Stimulated activated memory B cell treated with anti-CD40 and anti-IgM and Interleukin-4, amounts not matched to agents 10 μg/mL and 1 μg/mL and 100 μg/mL, for 72 hours (primary cell): ENCODE results near the gene FURIN.
"Not testable (repeated sequence)": the region's sequence is repeated elsewhere in the genome, so short reads cannot be mapped to it uniquely, and the experiment has no call there.

Experiments used
- ATAC-seq: fragments of 150-1000 bp; cut with Tn5 transposase; 2 replicates; pipeline ENCODE4 v1.10.0; 2021
- H3K27ac Mint-ChIP-seq: one replicate; pipeline ENCODE4 v1.8.0; 2022; ENCODE audit warnings: mild to moderate bottlenecking, mixed read lengths
- H3K27me3 Mint-ChIP-seq: one replicate; pipeline ENCODE4 v1.8.0; 2022; ENCODE audit warnings: mixed read lengths
- H3K36me3 Mint-ChIP-seq: one replicate; pipeline ENCODE4 v1.8.0; 2022; ENCODE audit warnings: mixed read lengths
- H3K4me1 Mint-ChIP-seq: one replicate; pipeline ENCODE4 v1.8.0; 2022; ENCODE audit warnings: mixed read lengths
- H3K4me3 Mint-ChIP-seq: one replicate; pipeline ENCODE4 v1.8.0; 2022; ENCODE audit warnings: mild to moderate bottlenecking, moderate library complexity, mixed read lengths
- H3K9me3 Mint-ChIP-seq: one replicate; pipeline ENCODE4 v1.8.0; 2022; ENCODE audit warnings: mixed read lengths

Gene FURIN

DNA sequence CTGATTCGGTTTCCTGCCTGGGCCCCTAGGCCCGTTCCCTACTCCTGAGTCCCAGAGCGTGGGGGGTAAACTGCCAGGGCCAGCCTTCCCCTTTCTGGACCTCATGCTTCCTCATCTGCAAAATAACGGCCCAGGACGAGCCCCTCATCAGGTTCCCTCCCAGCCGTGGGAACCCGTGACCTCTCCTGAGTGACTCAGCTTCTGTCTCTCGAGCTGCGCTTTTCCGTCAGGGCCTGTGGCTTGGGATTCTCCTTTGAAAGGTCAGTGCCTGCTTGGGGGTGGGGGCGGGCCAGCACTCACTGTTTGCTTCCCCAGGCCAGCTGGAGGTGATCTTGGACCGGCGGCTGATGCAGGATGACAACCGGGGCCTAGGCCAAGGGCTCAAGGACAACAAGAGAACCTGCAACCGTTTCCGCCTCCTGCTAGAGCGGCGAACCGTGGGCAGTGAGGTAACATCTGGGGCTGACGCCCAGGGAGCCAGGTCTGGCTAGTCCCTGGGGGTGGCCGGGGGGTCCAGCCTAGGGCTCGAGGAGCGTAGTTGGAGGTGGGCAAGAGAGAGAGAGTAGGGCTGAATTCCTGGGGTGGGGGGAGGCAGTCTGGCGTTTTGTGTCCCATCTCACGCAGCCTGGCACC is 47.5 kb downstream of the FURIN start:
- H3K9me3 Mint-ChIP-seq: no peaks in the 10 kb centered on the region
- peaks cover 8% of the 10 kb centered on the region for H3K4me1 Mint-ChIP-seq
- peaks cover 89% of the 10 kb centered on the region for H3K36me3 Mint-ChIP-seq
- no peak overlapping the region for H3K4me3 Mint-ChIP-seq
- no peaks in the 10 kb centered on the region for H3K27me3 Mint-ChIP-seq
- no peak overlapping the region for H3K27ac Mint-ChIP-seq
- no peak for ATAC-seq

DNA sequence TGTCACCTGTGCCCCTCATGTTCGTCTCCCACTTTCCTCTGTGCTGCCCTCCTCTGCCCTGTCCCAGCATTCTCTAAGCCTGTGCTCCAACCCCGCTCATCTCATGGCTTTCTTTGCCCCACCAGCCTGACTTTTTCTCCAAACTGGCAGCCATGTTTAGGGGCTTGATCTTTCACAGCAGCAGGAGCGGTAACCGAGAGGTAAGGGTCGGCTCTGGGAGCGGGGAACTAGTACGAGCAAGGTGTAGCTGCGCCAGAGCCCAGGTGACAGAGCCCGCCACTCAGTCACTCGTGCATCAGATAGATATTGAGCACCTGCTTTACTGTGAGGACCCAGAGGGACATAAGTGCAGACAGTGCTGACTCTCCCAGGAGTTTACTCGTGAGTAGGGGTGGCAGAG is 48.1 kb downstream of the FURIN start:
- Mint-ChIP-seq H3K27ac (no peak overlapping the region), H3K36me3 (peaks cover 90% of the 10 kb centered on the region), H3K4me1 (peaks cover 8% of the 10 kb centered on the region), H3K9me3 (no peaks in the 10 kb centered on the region), H3K4me3 (no peak overlapping the region), H3K27me3 (no peaks in the 10 kb centered on the region)
- ATAC-seq: no peak

DNA sequence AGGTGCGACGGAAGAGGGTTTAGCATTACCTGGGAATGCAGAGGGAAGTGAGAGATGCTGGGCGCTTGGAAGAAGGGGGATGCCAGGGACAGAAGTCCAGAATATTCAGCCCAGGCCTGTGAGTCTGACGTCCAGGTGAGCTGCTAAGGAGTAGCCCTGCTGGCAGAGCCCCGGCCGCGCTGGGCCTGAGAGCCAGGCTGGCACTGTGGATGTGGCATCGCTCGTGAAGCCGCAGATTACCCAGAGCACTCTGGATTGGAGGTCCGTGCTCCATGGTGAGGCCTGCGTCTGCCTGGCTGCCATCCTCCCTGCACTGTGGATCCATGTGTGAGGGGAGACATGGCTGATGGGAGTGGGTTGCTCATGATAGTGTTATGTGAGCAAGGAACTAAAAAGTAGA is 49.2 kb downstream of the FURIN start:
- H3K27me3 Mint-ChIP-seq: no peaks in the 10 kb centered on the region
- no peak for ATAC-seq
- no peaks in the 10 kb centered on the region for H3K9me3 Mint-ChIP-seq
- no peak overlapping the region for H3K4me3 Mint-ChIP-seq
- H3K4me1 Mint-ChIP-seq: peaks cover 8% of the 10 kb centered on the region
- no peak overlapping the region for H3K27ac Mint-ChIP-seq
- peaks cover 89% of the 10 kb centered on the region for H3K36me3 Mint-ChIP-seq

DNA sequence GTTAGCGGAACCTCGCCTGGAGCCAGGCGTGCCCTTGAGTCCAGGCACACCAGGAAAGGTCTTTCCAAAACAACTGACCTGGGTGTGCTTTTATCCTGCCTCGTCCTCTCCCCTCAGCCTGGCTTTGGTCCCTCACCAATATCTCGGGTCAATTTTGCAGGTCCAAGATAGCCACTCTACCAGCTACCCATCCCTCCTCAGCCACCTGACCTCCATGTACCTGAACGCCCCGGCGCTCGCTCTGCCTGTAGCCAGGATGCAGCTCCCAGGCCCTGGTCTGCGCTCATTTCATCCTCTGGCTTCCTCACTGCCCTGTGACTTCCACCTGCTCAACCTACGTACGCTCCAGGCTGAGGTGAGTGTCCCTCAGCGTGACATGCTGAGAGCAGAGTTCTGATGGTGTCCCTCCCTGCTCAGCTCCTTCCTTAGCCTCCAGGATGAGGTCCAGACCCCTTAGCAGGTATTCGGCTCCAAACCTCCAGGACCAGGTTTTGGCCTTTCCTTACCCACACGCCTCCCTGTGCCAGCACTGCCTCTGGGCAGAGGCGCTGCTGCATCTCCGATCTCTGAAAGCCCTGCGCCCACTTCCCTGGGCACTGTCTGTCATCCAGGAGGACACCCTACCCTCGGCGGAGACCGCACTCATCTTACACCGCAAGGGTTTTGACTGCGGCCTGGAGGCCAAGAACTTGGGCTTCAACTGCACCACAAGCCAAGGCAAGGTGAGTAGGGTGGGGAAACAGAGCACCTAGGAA is 49.8 kb downstream of the FURIN start:
- no peaks in the 10 kb centered on the region for H3K27me3 Mint-ChIP-seq
- no peak overlapping the region for H3K4me3 Mint-ChIP-seq
- H3K4me1 Mint-ChIP-seq: peaks cover 8% of the 10 kb centered on the region
- ATAC-seq: no peak
- H3K36me3 Mint-ChIP-seq: peaks cover 82% of the 10 kb centered on the region
- no peaks in the 10 kb centered on the region for H3K9me3 Mint-ChIP-seq
- no peak overlapping the region for H3K27ac Mint-ChIP-seq

- Mint-ChIP-seq H3K4me1 (peaks cover 12% of the 10 kb centered on the region), H3K27ac (no peak overlapping the region), H3K9me3 (no peaks in the 10 kb centered on the region), H3K36me3 (peaks cover 76% of the 10 kb centered on the region), H3K27me3 (no peaks in the 10 kb centered on the region), H3K4me3 (no peak overlapping the region)
- no peak for ATAC-seq
Measured at GRCh38 chr15:90918835-90919234, 50.4 kb downstream of the FURIN start.

- H3K27ac Mint-ChIP-seq: no peak overlapping the region
- no peaks in the 10 kb centered on the region for H3K27me3 Mint-ChIP-seq
- H3K4me3 Mint-ChIP-seq: no peak overlapping the region
- no peak for ATAC-seq
- H3K36me3 Mint-ChIP-seq: peaks cover 49% of the 10 kb centered on the region
- H3K4me1 Mint-ChIP-seq: peaks cover 13% of the 10 kb centered on the region
- H3K9me3 Mint-ChIP-seq: no peaks in the 10 kb centered on the region
Measured at GRCh38 chr15:90921887-90922286, 53.5 kb downstream of the FURIN start.

DNA sequence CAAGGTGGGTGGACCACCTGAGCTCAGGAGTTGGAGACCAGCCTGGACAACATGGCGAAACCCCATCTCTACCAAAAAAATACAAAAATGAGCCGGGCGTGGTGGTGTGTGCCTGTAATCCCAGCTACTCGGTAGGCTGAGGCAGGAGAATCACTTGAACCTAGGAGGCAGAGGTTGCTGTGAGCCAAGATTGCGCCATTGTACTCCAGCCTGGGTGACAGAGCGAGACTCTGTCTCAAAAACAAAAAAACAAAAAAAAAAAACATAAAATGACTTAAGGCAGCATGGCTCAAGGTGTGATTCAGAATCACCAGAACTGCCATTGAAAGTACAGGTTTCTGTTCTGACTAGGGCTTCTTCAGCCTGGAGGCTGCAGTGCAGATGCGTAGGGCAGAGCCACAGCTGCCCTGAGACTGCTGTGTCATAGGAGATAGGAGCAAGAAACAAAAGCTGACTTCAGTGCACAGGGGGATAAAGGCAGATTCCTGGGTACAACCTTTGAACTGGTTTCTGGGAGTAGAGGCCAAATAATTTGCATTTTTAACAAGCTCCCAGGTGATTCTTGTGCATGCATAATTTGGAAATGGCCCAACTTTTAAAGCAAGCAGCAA is 54.4 kb downstream of the FURIN start:
- ATAC-seq: peak; percentile 63
- not testable (repeated sequence) for H3K27ac Mint-ChIP-seq, H3K4me3 Mint-ChIP-seq, H3K27me3 Mint-ChIP-seq, H3K9me3 Mint-ChIP-seq
- H3K4me1 Mint-ChIP-seq: peaks cover 13% of the 10 kb centered on the region
- peaks cover 40% of the 10 kb centered on the region for H3K36me3 Mint-ChIP-seq

DNA sequence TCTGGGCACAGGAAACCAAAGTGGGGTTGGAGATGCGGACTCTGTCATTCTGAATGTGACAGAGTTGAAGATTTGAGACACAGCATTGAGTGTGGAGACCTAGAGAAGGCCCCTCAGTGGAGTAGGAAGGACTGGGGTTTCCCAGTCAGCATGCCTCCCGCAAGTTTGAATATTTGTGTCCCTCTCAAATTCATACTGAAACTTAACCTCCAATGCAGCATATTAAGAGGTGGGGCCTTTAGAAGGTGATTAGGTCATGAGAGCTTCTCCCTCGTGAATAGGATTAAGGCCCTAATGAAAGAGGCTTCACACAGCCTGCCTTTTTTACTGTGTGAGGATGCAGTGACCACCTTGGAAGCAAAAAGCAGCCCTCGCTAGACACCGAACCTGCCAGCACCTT is 56.0 kb downstream of the FURIN start:
- H3K9me3 Mint-ChIP-seq: no peaks in the 10 kb centered on the region
- H3K27ac Mint-ChIP-seq: peak overlapping the region; percentile 46
- no peaks in the 10 kb centered on the region for H3K27me3 Mint-ChIP-seq
- ATAC-seq: peak; percentile 90
- H3K36me3 Mint-ChIP-seq: peaks cover 28% of the 10 kb centered on the region
- H3K4me3 Mint-ChIP-seq: no peak overlapping the region
- H3K4me1 Mint-ChIP-seq: peaks cover 13% of the 10 kb centered on the region

DNA sequence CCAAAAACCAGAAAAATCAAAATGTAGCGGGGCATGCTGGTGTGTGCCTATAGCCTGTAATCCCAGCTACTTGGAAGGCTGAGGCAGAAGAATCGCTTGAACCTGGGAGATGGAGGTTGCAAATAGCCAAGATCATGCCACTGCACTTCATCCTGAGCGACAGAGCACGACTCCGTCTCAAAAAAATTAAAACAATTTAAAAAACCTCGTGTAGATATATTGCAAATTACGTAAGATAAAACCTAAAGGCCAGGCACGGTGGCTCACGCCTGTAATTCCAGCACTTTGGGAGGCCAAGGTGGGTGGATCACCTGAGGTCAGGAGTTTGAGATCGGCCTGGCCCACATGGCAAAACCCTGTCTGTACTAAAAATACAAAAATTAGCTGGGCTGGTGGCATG is 58.4 kb downstream of the FURIN start:
- not testable (repeated sequence) for H3K4me3 Mint-ChIP-seq, ATAC-seq, H3K36me3 Mint-ChIP-seq, H3K27ac Mint-ChIP-seq, H3K27me3 Mint-ChIP-seq, H3K9me3 Mint-ChIP-seq
- H3K4me1 Mint-ChIP-seq: peaks cover 29% of the 10 kb centered on the region

DNA sequence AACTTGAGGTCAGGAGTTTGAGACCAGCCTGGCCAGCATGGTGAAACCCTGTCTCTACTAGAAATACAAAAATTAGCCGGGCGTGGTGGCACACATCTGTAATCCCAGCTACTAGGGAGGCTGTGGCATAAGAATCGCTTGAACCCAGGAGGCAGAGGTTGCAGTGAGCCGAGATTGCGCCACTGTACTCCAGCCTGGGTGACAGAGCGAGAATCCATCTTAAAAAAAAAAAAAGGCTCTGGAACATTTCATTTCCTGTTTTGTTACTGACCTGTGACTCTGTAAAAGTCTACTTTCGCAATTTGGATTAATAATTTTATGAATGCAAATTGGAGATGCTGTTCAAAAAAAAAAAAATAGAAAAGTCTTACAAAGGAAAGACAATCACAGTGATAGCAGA is 59.7 kb downstream of the FURIN start:
- not testable (repeated sequence) for H3K27me3 Mint-ChIP-seq, H3K9me3 Mint-ChIP-seq, H3K4me3 Mint-ChIP-seq, H3K36me3 Mint-ChIP-seq, ATAC-seq, H3K27ac Mint-ChIP-seq
- H3K4me1 Mint-ChIP-seq: peaks cover 37% of the 10 kb centered on the region

DNA sequence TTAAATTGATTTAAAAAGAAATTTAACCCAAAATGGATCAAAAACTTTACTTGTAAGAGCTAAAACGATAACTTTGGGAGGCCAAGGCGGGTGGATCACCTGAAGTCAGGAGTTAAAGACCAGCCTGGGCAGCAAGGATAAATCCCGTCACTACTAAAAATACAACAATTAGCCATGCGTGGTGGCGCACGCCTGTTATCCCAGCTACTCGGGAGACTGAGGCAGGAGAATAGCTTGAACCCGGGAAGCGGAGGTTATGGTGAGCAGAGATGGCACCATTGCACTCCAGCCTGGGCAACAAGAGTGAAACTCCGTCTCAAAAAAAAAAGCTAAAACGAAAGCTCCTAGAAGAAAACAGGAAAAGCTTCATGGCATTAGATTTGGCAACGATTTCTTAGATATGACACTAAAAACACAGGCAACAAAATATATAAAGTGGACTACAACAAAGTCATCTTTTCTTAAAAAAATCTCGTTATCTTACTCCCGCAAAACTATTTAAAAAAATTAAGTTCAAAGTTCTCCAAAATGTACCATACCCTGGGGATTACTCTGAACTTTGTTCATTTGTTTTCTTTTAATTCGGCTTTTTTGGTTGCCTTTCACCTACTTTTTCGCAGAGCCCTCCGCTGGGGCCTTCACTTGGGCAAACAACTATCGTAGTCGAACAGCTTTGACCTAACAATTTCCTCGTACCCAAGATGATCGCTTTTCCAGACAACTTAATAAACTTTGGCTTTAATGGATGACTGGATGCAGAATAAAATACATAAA is 61.0 kb downstream of the FURIN start:
- Mint-ChIP-seq H3K36me3 (no peaks in the 10 kb centered on the region), H3K27me3 (no peaks in the 10 kb centered on the region), H3K9me3 (no peaks in the 10 kb centered on the region), H3K4me1 (peaks cover 34% of the 10 kb centered on the region), H3K4me3 (peak overlapping the region; percentile 97), H3K27ac (peak overlapping the region; percentile 96)
- ATAC-seq: no peak

DNA sequence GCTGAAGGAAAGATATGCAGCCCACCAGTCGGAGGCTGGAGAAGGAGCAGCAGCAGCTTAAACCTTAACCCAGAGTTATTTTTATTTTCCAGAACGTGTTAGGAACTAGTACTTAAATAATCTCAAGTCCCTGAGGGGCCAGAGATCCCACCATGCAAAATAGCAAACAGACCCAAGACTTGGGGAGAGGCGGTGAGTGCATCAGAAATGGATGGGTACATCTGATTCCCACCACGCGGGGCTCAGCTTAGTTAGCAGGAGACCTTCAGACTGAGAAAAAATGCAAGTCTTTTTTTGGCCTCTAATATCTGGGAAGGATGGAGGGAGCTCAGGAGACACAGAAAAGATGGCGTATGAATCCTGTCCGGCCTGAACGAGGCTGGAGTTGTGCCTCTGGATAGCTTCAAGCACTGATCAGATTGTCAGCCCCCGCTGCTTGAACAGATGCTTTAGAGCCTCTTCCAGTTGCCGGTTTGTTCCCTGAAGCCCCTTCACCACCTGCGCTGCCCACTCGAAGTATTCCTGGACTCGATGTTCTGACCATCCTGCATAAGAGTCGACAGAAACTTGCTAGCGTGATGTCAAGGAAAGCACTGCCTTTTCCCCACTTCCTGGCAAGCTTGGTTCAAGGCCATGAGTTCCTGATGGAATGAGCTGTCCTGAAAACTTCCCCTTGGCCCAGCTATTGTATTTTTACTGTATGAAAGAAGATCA is 62.6 kb downstream of the FURIN start:
- peak overlapping the region; percentile 96 for H3K27ac Mint-ChIP-seq

GRCh38 chr15:90931575-90931827 is 63.1 kb downstream of the FURIN start:
- H3K27ac Mint-ChIP-seq: peak overlapping the region; percentile 96
- H3K36me3 Mint-ChIP-seq: peaks cover 6% of the 10 kb centered on the region
- peak overlapping the region; percentile 97 for H3K4me3 Mint-ChIP-seq
- peaks cover 43% of the 10 kb centered on the region for H3K4me1 Mint-ChIP-seq
- ATAC-seq: no peak
- H3K9me3 Mint-ChIP-seq: no peaks in the 10 kb centered on the region
- H3K27me3 Mint-ChIP-seq: no peaks in the 10 kb centered on the region

More for the DNA sequence above, 62.6 kb downstream of the FURIN start:
- H3K36me3 Mint-ChIP-seq: peaks cover under 1% of the 10 kb centered on the region
- no peaks in the 10 kb centered on the region for H3K27me3 Mint-ChIP-seq
- peak overlapping the region; percentile 97 for H3K4me3 Mint-ChIP-seq
- no peak for ATAC-seq
- no peaks in the 10 kb centered on the region for H3K9me3 Mint-ChIP-seq
- H3K4me1 Mint-ChIP-seq: peaks cover 38% of the 10 kb centered on the region

- Mint-ChIP-seq H3K27me3 (no peaks in the 10 kb centered on the region), H3K4me3 (peak within 1 kb of the TSS; percentile 97), H3K27ac (peak within 1 kb of the TSS; percentile 96), H3K36me3 (peaks cover 9% of the 10 kb centered on the region), H3K4me1 (peaks cover 48% of the 10 kb centered on the region), H3K9me3 (no peaks in the 10 kb centered on the region)
- peak; percentile 78 for ATAC-seq
Measured at GRCh38 chr15:90931828-90932659, 63.7 kb downstream of the FURIN start, which contains the start of gene HDDC3. HDDC3 (minus strand) TSS chr15:90932549; CDS start chr15:90932540, 9 bp downstream.
